HepG2 (cell line): Measurements from ENCODE around the gene ZNF740. TPM values are rescaled to one million over a fixed set of nuclear protein-coding genes. Genes with fewer than 3 reads are reported as not detected.

Source experiments
- CREB1 ChIP-seq, 2 experiments: fragments of 450-650 bp in 1 of 2; IDR thresholded peaks; 2 replicates each; pipeline ENCODE4 v1.6.1; 2016 to 2017; ENCODE audit warnings: control low read depth in 1 of 2, mild to moderate bottlenecking in 1 of 2, missing compliant biosample characterization in 1 of 2, missing genetic modification characterization in 1 of 2
- HMGXB4 ChIP-seq, 2 experiments: sonication (generic) in 1 of 2; formaldehyde crosslinking in 1 of 2; IDR thresholded peaks; 2 replicates each; pipeline versions ENCODE4 v1.4.0 to v1.6.1; 2018 to 2020; ENCODE audit warnings: missing genetic modification reagents in 2 of 2, borderline replicate concordance in 1 of 2, low read depth in 1 of 2, mild to moderate bottlenecking in 1 of 2, missing biosample characterization in 1 of 2
- PHF21A ChIP-seq: sonication (generic); formaldehyde crosslinking; IDR thresholded peaks from 2 replicates; pipeline ENCODE4 v1.5.0; 2020; ENCODE audit warnings: mild to moderate bottlenecking, missing genetic modification reagents
- REPIN1 ChIP-seq: sonication (generic); formaldehyde crosslinking; IDR thresholded peaks from 2 replicates; pipeline ENCODE4 v1.8.0; 2022; ENCODE audit warnings: missing genetic modification reagents, low read depth, mild to moderate bottlenecking, borderline replicate concordance
- TFDP1 ChIP-seq: IDR thresholded peaks from 2 replicates; pipeline ENCODE4 v1.6.1; 2016; ENCODE audit warnings: missing compliant biosample characterization, missing genetic modification reagents, borderline replicate concordance
- TP53 ChIP-seq: sonication (generic); formaldehyde crosslinking; conservative IDR thresholded peaks from 2 replicates; pipeline ENCODE4 v1.4.0; 2020; ENCODE audit warnings: missing genetic modification reagents
- YY1 ChIP-seq: IDR thresholded peaks from 2 replicates; pipeline ENCODE4 v1.6.1; 2011; ENCODE audit warnings: low read length, low read depth, moderate library complexity, mild to moderate bottlenecking; ENCODE audit not compliant: insufficient read depth, insufficient replicate concordance
- ZFX ChIP-seq: sonication (generic); formaldehyde crosslinking; IDR thresholded peaks from 2 replicates; pipeline ENCODE4 v1.4.0; 2020; ENCODE audit warnings: mild to moderate bottlenecking, low read depth, missing genetic modification reagents, moderate library complexity
- ZNF142 ChIP-seq: sonication (generic); formaldehyde crosslinking; IDR thresholded peaks from 2 replicates; pipeline ENCODE4 v1.4.0; 2020; ENCODE audit warnings: missing genetic modification reagents
- polyA plus RNA-seq, 8 experiments: library from polyadenylated mRNA; depleted of rRNA in 3 of 8; stranded (reverse) in 7 of 8; unstranded in 1 of 8; fragments of >200 nt; fragmentation: Illumina TruSeq in 4 of 8; extraction: Trizol in 4 of 8; gene quantifications; 2 replicates each; pipeline versions ENCODE4 v1.2.1 to v1.2.3, GENCODE V29; 2011 to 2016; ENCODE audit warnings: low read depth in 4 of 8, missing spikeins in 1 of 8, mixed read lengths in 1 of 8; ENCODE audit not compliant: insufficient read depth in 1 of 8
- total RNA-seq, 5 experiments: library from RNA; depleted of rRNA; stranded (reverse); fragments of >200 nt; fragmentation: Illumina TruSeq; extraction: Trizol; gene quantifications; 2 replicates each; pipeline ENCODE4 v1.2.3, GENCODE V29; 2016; ENCODE audit warnings: low read depth in 1 of 5
- TF ChIP-seq, protein P1 (sequence below): sonication (generic); formaldehyde crosslinking; IDR thresholded peaks from 2 replicates; pipeline ENCODE4 v1.5.1; 2020; ENCODE audit warnings: mild to moderate bottlenecking, moderate library complexity, missing genetic modification reagents
- TF ChIP-seq, protein P2 (sequence below): sonication (generic); formaldehyde crosslinking; IDR thresholded peaks from 2 replicates; pipeline ENCODE4 v1.4.0; 2020; ENCODE audit warnings: mild to moderate bottlenecking, missing genetic modification reagents

The ZNF740 gene
- total and polyA plus RNA-seq, 2 of the 13 experiments (the other 11 are each of a cell fraction or from before 2014, with no cell fraction given) = 16.9 to 19.0 TPM

GRCh38 chr12:53221203-53222080 lies 40.9 kb downstream of the ZNF740 start (continued):
- TF ChIP-seq ZNF142 (CRISPR knock-in tag) = peak; percentile 48; the same call in 1 of the 2 replicates
- TF ChIP-seq HMGXB4 (CRISPR knock-in tag; IDR thresholded peaks at IDR 0.05; ENCODE audit: borderline replicate concordance in 1 of 2, low read depth in 1 of 2) = peak in 1 of 2 experiments; percentile 64; a peak in 1 of 4 replicates
- TF ChIP-seq ZFX (CRISPR knock-in tag) = peak; percentile 82
- TF ChIP-seq CREB1 (IDR thresholded peaks at IDR 0.05) = 0 out of 2 replicates have a peak, but pooled peaks have one; percentile 25
- no peak; the same call in 1 of the 2 replicates for TF ChIP-seq CREB1 (CRISPR knock-in tag; IDR thresholded peaks at IDR 0.05)
- 0 out of 2 replicates have a peak, but pooled peaks have one; percentile 19 for TF ChIP-seq TP53
- TF ChIP-seq REPIN1 (CRISPR knock-in tag) = no peak
- TF ChIP-seq, protein P1, sequence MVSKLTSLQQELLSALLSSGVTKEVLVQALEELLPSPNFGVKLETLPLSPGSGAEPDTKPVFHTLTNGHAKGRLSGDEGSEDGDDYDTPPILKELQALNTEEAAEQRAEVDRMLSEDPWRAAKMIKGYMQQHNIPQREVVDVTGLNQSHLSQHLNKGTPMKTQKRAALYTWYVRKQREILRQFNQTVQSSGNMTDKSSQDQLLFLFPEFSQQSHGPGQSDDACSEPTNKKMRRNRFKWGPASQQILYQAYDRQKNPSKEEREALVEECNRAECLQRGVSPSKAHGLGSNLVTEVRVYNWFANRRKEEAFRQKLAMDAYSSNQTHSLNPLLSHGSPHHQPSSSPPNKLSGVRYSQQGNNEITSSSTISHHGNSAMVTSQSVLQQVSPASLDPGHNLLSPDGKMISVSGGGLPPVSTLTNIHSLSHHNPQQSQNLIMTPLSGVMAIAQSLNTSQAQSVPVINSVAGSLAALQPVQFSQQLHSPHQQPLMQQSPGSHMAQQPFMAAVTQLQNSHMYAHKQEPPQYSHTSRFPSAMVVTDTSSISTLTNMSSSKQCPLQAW (CRISPR knock-in tag) = peak; percentile 72; the same call in 1 of the 2 replicates
- peak; percentile 55 for TF ChIP-seq YY1
- TF ChIP-seq TFDP1 (CRISPR knock-in tag) = no peak; the same call in 1 of the 2 replicates
- peak; percentile 64 for TF ChIP-seq PHF21A
- TF ChIP-seq, protein P2, sequence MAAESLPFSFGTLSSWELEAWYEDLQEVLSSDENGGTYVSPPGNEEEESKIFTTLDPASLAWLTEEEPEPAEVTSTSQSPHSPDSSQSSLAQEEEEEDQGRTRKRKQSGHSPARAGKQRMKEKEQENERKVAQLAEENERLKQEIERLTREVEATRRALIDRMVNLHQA = no peak
